HG02798 (cell line): Measurements from ENCODE around the gene IL17REL.
"Not testable (repeated sequence)": the region's sequence is repeated elsewhere in the genome, so short reads cannot be mapped to it uniquely, and the experiment has no call there.

Experiments
- ATAC-seq: cut with Tn5 transposase; IDR thresholded peaks from one replicate; pipeline ENCODE4 v1.9.1; 2021; ENCODE audit warnings: mild to moderate bottlenecking; ENCODE audit not compliant: unreplicated experiment, poor library complexity

The IL17REL gene

DNA sequence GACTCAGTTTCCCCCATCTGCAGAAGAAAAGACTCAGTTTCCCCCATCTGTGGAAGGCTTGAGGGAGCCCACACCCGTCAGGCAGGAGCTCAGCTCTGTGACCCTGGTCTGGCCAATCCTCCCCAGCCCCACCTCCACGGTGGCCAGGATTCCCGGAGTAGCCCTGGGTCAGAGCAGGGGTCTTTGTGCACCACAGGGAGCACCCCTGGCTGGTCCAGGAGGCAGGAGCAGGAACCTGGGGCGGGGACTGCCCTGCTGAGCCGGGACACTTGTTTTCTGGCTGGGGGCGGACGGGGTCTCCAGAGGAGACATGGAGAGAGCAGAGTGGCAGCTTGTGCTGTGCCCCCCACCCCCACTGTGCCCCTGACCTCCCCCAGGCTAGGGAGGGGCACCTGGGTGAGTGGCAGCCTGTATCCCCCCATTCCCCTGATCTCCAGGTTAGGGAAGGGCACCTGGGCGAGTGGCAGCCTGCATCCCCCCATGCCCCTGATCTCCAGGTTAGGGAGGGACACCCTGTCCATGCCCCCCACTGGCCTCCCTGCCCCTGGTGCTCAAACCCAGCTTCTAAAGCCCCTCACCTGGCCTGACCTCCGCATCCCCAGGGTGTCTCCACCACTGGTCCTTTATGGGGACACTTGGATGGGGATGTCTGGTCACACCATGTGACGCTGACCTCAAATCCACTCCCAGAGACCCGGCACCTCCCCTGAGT lies 18.8 kb downstream of the IL17REL start:
- ATAC-seq = no peak

DNA sequence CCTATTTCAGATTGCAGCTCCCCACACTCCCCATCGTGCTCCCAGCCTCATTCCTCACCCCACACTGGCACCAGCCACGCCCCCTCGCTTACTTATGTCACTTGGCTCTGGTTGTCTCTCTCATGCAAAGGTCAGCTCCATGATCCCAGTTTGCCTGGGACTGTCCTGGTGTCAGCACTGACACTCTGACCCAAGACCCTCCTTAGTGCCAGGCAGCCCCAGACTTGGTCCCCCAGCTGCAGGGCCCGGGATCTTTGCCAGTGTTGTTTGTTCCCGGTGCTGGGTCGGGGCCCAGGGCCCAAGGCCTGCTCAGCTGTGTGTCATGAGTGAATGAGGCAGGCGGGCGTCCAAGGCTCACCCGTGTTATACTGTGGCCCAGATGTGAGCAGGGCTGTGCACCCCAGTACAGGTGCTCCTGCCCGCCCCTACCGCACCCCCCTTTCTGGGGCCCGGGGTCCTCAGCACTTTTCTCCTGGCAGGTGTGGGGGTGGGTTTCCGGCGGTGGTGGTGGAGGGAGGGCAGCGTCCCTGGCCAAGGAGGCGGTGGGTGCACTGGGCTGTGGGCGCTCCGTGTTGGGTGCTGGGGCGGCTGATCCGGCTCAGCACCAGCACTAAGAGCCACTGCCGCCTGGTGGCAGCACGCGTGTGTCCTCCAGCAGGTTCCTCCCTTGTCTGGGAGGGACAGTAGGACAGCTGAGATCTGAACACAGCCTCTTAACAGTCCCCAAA lies 19.5 kb downstream of the IL17REL start:
- ATAC-seq = no peak

GRCh38 chr22:49991907-49992533 lies 20.5 kb downstream of the IL17REL start:
- no peak for ATAC-seq

DNA sequence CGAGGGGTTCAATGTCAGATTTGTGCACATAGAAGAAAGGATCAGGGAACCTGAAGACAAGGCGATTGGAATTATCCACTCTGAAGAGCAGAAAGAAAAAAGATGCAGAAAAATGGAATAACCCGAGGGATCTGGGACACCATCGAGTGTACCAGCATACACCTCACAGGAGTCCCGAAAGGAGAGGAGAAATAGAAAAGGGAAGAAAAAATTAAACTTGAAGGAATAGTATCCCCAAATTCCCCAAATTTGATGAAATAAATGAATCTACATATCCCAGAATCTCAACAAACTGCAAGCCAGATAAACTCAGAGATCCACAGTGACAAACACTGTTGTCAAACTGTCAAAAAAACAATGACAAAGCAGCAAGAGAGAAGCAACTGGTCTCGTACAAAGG lies 21.4 kb downstream of the IL17REL start:
- ATAC-seq = no peak

DNA sequence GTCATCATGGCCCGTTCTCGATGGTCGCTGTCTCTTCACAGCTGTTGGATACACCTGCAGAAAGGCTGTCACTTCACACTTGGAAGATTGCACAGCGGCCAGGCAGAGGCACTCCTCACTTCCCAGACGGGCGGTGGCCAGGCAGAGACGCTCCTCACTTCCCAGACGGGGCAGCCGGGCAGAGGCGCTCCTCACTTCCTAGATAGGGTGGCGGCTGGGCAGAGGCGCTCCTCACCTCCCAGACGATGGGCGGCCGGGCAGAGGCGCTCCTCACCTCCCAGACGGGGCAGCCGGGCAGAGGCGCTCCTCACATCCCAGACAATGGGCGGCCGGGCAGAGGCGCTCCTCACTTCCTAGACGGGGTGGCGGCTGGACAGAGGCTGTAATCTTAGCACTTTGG lies 22.7 kb downstream of the IL17REL start:
- not testable (repeated sequence) for ATAC-seq

GRCh38 chr22:49986325-49986724 lies 26.2 kb downstream of the IL17REL start:
- ATAC-seq = no peak

DNA sequence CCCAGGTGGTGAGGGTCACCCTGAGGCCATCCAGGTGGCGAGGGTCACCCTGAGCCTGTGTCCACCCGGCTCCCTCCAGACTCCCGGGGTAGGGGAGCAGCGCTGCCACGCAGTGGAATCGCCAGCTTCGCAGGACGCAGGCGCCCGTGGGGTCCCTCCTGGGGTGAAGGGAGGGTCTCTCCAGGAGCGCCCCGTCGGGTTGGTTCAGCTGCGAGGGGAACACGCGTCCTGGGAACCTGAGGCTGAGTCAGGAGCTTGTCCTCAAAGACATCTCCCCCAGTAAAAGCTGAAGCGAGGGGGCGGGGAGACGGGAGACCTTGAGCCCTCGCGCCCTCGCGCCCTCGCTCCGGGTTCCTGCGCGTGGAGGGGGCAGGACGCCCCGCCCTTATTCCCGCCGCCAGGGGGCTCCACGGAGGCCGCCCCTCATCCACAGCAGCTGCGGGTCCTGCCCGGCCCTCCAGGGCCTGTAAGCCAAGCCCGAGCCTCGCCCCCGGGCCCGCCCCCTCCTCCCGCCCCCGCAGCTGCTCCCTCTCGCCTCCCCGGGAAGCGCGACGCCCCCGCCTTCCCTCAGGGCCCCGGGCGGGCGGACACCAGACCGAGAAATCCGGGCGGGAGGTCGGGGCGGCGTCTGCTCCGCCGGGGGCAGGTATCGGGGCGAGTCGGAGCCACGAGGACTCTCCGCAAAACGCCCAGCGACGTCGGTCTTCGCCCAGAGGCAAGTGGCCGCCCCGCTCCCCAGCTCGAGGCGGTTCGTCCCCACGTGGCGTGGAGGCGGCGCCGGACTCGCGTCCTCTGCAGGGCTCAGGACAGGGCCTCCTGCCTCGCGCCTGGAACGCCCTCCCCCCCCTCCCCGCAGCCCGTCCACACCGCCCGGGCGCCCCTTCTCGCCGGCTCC lies 29.2 kb downstream of the IL17REL start:
- no peak for ATAC-seq

- not testable (repeated sequence) for ATAC-seq
Measured at GRCh38 chr22:49981799-49982198, 30.8 kb downstream of the IL17REL start.

- no peak for ATAC-seq
Measured at GRCh38 chr22:49979587-49980264, 32.8 kb downstream of the IL17REL start.

DNA sequence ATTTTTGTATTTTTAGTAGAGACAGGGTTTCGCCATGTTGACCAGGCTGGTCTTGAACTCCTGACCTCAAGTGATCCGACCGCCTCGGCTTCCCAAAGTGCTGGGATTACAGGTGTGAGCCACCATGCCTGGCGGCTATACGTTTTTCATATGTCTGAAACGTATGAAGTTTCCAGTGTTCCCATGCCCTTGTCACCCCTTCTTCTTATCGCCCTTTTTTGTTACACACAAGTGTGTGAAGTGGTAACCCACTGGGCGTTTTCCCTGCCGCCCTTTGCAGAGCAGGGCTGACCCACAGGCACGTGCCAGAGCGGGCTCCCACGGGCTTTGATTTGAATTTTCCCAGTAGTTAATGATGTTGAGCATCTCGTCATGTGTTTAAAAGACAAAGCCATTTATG lies 35.0 kb downstream of the IL17REL start:
- ATAC-seq = no peak

GRCh38 chr22:49976439-49977175 lies 36.0 kb downstream of the IL17REL start:
- no peak for ATAC-seq

DNA sequence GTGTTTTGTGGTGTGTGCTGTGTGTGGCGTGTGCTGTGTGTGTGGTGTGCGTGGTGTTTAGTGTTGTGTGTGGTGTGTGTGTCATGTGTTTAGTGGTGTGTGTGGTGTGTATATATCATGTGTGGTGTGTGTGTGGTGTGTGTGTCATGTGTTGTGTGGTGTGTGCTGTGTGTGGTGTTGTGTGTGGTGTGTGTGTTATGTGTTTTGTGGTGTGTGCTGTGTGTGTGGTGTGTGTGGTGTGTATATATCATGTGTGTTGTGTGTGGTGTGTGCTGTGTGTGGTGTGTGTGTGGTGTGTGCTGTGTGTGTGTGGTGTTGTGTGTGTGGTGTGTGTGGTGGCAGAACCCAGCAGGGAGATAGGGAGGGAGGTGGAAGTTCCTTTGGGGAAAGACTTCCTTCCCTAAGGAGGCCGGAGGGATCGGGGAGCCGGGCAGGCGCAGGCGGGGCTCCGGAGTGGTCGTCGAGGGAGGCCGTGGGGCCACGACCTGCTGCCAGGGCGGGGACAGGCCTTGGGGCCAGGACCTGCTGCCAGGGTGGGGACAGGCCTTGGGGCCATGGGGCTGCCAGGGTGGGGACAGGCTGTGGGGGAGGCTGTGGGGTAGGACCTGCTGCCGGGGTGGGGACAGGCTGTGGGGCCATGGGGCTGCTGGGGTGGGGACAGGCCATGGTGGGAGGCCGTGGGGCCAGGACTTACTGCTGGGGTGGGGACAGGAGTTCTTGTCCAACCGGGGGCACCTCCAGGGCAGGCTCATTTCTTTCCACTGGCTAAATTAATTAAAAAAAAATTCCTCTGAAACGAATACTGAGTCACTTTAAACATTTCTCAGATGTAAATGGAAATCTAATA lies 36.8 kb downstream of the IL17REL start:
- no peak for ATAC-seq

DNA sequence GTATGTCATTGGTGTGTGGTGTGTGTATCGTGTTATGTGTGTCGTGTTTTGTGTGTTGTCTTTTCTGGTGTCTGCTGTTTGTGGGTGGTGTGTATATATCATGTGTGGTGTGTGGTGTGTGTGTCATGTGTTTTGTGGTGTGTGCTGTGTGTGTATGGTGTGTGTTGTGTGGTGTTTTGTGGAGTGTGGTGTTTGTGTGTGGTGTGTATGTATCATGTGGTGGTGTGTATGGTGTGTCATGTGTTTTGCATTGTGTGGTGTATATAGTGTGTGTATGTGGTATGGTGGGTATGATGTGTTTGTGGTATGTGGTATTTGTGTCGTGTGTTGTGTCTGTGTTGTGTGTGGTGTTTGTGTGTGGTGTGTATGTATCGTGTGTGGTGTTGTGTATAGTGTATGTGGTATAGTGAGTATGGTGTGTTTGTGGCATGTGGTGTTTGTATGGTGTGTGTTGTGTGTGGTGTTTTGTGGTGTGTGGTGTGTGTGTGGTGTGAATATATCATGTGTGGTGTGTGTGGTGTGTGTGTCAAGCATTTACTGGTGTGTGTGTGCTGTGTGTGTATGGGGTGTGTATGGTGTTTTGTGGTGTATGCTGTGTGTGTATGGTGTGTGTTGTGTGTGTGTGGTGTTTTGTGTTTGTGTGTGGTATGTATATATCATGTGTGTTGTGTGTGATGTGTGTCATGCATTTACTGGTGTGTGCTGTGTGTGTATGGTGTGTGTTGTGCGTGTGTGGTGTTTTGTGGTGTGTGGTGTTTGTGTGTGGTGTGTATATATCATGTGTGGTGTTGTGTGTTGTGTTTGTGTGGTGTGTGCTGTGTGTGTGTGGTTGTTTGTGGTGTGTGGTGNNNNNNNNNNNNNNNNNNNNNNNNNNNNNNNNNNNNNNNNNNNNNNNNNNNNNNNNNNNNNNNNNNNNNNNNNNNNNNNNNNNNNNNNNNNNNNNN lies 39.3 kb downstream of the IL17REL start:
- ATAC-seq = no peak

GRCh38 chr22:49972163-49973017 lies 40.2 kb downstream of the IL17REL start:
- ATAC-seq = no peak

GRCh38 chr22:49971232-49972162 lies 41.1 kb downstream of the IL17REL start:
- peak; percentile 46 for ATAC-seq
